ENCODE data around the gene LGI4. TPM values are rescaled to one million over a fixed set of nuclear protein-coding genes. Genes with fewer than 3 reads are reported as not detected.

LGI4 gene
- total RNA-seq, 1 experiment from 2014 or later = 3.2 TPM

DNA sequence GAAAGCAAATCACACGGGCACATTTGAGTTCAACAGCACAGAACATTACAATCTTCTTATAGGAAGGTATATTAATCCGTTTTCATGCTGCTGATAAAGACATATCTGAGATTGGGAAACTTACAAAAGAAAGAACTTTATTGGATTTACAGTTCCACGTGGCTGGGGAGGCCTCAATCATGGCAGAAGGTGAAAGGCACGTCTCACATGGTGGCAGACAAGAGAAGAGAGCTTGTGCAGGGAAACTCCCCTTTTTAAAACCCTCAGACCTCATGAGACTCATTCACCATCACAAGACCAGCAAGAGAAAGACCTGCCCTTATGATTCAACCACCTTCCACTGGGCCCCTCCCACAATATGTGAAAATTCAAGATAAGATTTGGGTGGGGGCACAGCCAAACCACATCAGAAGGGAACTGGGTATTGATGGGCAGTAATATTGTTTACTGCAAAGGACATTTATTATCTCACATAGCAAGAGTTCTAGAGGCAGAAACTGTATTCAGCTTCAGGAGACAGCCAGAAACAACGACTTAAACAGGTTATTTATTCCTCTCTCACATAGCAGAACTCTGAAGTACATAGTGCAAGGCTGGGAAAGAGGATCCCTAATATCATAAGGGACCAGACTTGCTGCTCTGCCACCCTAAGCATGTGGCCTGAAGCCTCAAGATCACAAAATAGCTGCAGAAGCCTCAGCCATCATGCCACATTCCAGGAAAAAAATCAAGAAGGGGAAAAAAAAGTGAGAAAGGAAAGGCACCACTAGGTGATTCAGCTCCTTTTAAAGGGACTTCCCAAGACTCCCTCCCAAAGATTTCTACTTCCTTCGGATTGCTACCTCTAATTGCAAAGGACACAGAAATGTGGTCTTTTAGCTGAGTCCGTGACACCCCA, 42.8 kb upstream of the LGI4 start:
- H2AFZ ChIP-seq (ENCODE audit: low read length) = no peak overlapping the region
- no peak overlapping the region for H3K18ac ChIP-seq (ENCODE audit: insufficient read length, low read depth, low read length)
- Mint-ChIP-seq H3K27ac (no peak overlapping the region), H3K27me3 (ENCODE audit: low read depth) (peaks cover 7% of the 10 kb centered on the region), H3K4me3 (no peak overlapping the region), H3K9me3 (peaks cover 8 to 14% of the 10 kb centered on the region in 2 experiments), H3K4me1 (peaks cover 6 to 8% of the 10 kb centered on the region in 2 experiments), H3K36me3 (ENCODE audit: insufficient read depth in 1 of 3, low read depth in 3 of 3) (peaks cover 3 to 9% (median 9%) of the 10 kb centered on the region in 3 experiments; a peak in 5 of 7 replicates)
- no CpG with 5 or more reads among the region's 7 CpGs for WGBS (ENCODE audit: extremely low coverage, insufficient read length, low lambda C conversion rate)
- no peaks in the 10 kb centered on the region for H3K79me2 ChIP-seq (ENCODE audit: insufficient read depth, low read length)
- H3K27me3 ChIP-seq (ENCODE audit: insufficient read depth, low read length) = no peaks in the 10 kb centered on the region; the same call in 1 of the 2 replicates
- no peak overlapping the region for H2BK5ac ChIP-seq (ENCODE audit: insufficient read length, low read length)
- H3K14ac ChIP-seq (ENCODE audit: insufficient read depth, low read length) = no peak overlapping the region
- no peak overlapping the region for H3K4me2 ChIP-seq (ENCODE audit: insufficient read depth, insufficient read length, low read length)
- no peak overlapping the region for H2BK15ac ChIP-seq (ENCODE audit: low read depth, low read length)
- peak; percentile 3 for DNase-seq
- no peak overlapping the region for H2BK12ac ChIP-seq (ENCODE audit: insufficient read length, low read depth, low read length)
- no peak overlapping the region for H3K23ac ChIP-seq (ENCODE audit: insufficient read length, low read depth, low read length)
- no peak overlapping the region for H4K5ac ChIP-seq (ENCODE audit: insufficient read length, low read depth, low read length)
- H4K91ac ChIP-seq (ENCODE audit: insufficient read length, low read depth, low read length) = no peak overlapping the region
- no peak overlapping the region for H4K8ac ChIP-seq (replicated peaks; ENCODE audit: insufficient read length, low read depth, low read length)
- no peak overlapping the region for H3T11ph ChIP-seq (ENCODE audit: low read length)
- H2BK20ac ChIP-seq (ENCODE audit: low read depth, low read length, poor library complexity, severe bottlenecking) = no peak overlapping the region
- no peaks in the 10 kb centered on the region for H3K9me3 ChIP-seq (ENCODE audit: control insufficient read depth, low read depth, low read length)
- TF ChIP-seq, protein P1, sequence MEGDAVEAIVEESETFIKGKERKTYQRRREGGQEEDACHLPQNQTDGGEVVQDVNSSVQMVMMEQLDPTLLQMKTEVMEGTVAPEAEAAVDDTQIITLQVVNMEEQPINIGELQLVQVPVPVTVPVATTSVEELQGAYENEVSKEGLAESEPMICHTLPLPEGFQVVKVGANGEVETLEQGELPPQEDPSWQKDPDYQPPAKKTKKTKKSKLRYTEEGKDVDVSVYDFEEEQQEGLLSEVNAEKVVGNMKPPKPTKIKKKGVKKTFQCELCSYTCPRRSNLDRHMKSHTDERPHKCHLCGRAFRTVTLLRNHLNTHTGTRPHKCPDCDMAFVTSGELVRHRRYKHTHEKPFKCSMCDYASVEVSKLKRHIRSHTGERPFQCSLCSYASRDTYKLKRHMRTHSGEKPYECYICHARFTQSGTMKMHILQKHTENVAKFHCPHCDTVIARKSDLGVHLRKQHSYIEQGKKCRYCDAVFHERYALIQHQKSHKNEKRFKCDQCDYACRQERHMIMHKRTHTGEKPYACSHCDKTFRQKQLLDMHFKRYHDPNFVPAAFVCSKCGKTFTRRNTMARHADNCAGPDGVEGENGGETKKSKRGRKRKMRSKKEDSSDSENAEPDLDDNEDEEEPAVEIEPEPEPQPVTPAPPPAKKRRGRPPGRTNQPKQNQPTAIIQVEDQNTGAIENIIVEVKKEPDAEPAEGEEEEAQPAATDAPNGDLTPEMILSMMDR (conservative IDR thresholded peaks at IDR 0.05) = no peak
- no peaks in the 10 kb centered on the region for H3K79me1 ChIP-seq (ENCODE audit: insufficient read depth, low read depth, low read length, poor library complexity, severe bottlenecking)
- no peak overlapping the region for H3K27ac ChIP-seq (ENCODE audit: insufficient read length, low read depth, low read length)
- H4K20me1 ChIP-seq (ENCODE audit: control insufficient read depth, insufficient read depth, insufficient read length) = no peaks in the 10 kb centered on the region
- no peak overlapping the region for H3K9ac ChIP-seq (ENCODE audit: extremely low read depth, insufficient read length, low read length)
- H3K23me2 ChIP-seq (ENCODE audit: insufficient read length, low read depth, low read length, poor library complexity, severe bottlenecking) = no peaks in the 10 kb centered on the region
- no peaks in the 10 kb centered on the region for H3K4me1 ChIP-seq (ENCODE audit: insufficient read depth, low read length)
- no peak overlapping the region for H2BK120ac ChIP-seq (ENCODE audit: low read depth, low read length, poor library complexity, severe bottlenecking)
- no peak overlapping the region for H2AK5ac ChIP-seq (ENCODE audit: insufficient read length, low read length)
- no peak overlapping the region for H3K4ac ChIP-seq (ENCODE audit: low read depth, low read length)
- no peak overlapping the region for H3K56ac ChIP-seq (ENCODE audit: insufficient read length, low read depth, low read length)
